Loucy (cell line): ENCODE measurements around the gene PPARGC1A.

Experiments
- EZH2phosphoT487 ChIP-seq: fragments of 200-600 bp; IDR thresholded peaks from 2 replicates; pipeline ENCODE4 v1.6.1; 2018; ENCODE audit warnings: antibody characterized with exemption, mild to moderate bottlenecking, moderate library complexity, borderline replicate concordance
- TF ChIP-seq, protein P1 (sequence below): fragments of 200-600 bp; sonication (generic); conservative IDR thresholded peaks from 2 replicates; pipeline ENCODE4 v1.5.1; 2014; ENCODE audit warnings: mild to moderate bottlenecking, antibody characterized with exemption, low read length

DNA sequence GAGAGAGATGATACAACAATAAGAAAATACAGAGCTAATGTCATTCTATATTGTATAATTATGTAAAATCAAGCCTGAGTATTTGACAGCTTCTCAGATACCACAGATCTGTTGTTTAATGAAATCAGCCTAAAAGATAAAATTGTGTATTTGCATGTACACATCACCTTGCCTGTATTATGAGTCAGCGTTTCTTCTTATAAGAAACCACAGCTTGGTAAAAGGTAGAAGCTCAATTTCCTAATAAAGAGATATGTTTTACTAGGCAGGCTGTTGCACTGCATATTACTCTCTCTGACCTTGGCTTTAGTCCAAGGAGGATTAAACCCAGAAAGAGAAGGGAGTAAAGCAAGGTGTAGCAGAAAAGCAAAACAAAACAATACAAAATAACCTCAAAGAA lies 121.3 kb downstream of the PPARGC1A start:
- TF ChIP-seq, protein P1, sequence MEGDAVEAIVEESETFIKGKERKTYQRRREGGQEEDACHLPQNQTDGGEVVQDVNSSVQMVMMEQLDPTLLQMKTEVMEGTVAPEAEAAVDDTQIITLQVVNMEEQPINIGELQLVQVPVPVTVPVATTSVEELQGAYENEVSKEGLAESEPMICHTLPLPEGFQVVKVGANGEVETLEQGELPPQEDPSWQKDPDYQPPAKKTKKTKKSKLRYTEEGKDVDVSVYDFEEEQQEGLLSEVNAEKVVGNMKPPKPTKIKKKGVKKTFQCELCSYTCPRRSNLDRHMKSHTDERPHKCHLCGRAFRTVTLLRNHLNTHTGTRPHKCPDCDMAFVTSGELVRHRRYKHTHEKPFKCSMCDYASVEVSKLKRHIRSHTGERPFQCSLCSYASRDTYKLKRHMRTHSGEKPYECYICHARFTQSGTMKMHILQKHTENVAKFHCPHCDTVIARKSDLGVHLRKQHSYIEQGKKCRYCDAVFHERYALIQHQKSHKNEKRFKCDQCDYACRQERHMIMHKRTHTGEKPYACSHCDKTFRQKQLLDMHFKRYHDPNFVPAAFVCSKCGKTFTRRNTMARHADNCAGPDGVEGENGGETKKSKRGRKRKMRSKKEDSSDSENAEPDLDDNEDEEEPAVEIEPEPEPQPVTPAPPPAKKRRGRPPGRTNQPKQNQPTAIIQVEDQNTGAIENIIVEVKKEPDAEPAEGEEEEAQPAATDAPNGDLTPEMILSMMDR: no peak
- TF ChIP-seq EZH2phosphoT487: no peak
